Gastroesophageal sphincter (tissue), 3 donors: Measurements from ENCODE around the gene AGAP6.

Experiments used
- CTCF ChIP-seq, 4 experiments: fragments of 200-600 bp in 2 of 4; fragments of 450-650 bp in 2 of 4; sonication (generic) in 1 of 4; IDR thresholded peaks; one replicate each; pipeline ENCODE4 v1.5.1; 2017 to 2019; ENCODE audit warnings: antibody characterized with exemption in 4 of 4, mild to moderate bottlenecking in 2 of 4, moderate library complexity in 2 of 4
- EP300 ChIP-seq: sonication (generic); formaldehyde crosslinking; IDR thresholded peaks from one replicate; pipeline ENCODE4 v1.6.1; 2017; ENCODE audit warnings: antibody characterized with exemption, mild to moderate bottlenecking
- POLR2AphosphoS5 ChIP-seq: sonication (generic); formaldehyde crosslinking; IDR thresholded peaks from one replicate; pipeline ENCODE4 v1.6.1; 2017; ENCODE audit warnings: antibody characterized with exemption

- TF ChIP-seq CTCF (IDR thresholded peaks at IDR 0.05): no peak
- no peak for TF ChIP-seq EP300
- no peak for TF ChIP-seq POLR2AphosphoS5
Observed at GRCh38 chr10:50025627-50026026, 37.4 kb downstream of the AGAP6 start.
